Smooth muscle cell (in vitro differentiated cells): ENCODE measurements around the gene PRDM16. TPM values are rescaled to one million over a fixed set of nuclear protein-coding genes. Genes with fewer than 3 reads are reported as not detected.

Experiments used
- DNase-seq: peaks from one replicate; lab custom pipeline; 2025; ENCODE audit not compliant: unreplicated experiment; lab: John Stamatoyannopoulos, UW
- H2AFZ ChIP-seq: fragments of 200-600 bp; sonication (generic); 2 replicates; pipeline ENCODE4 v1.6.0; 2016; ENCODE audit warnings: antibody characterized with exemption, low read depth, mild to moderate bottlenecking
- H3F3A ChIP-seq: fragments of 200-600 bp; sonication (generic); 2 replicates; pipeline ENCODE4 v1.6.0; 2017; ENCODE audit warnings: antibody characterized with exemption, low read depth
- H3K27ac ChIP-seq: fragments of 200-600 bp; sonication (generic); 2 replicates; pipeline ENCODE4 v1.5.1; 2016; ENCODE audit warnings: low read depth, mild to moderate bottlenecking
- H3K27me3 ChIP-seq: fragments of 200-600 bp; sonication (generic); 2 replicates; pipeline ENCODE4 v1.6.1; 2016; ENCODE audit warnings: low read depth, mild to moderate bottlenecking
- H3K36me3 ChIP-seq: fragments of 200-600 bp; sonication (generic); 2 replicates; pipeline ENCODE4 v1.5.1; 2016; ENCODE audit warnings: low read depth
- H3K4me1 ChIP-seq: fragments of 200-600 bp; sonication (generic); 2 replicates; pipeline ENCODE4 v1.5.1; 2016; ENCODE audit warnings: low read depth
- H3K4me2 ChIP-seq: fragments of 200-600 bp; sonication (generic); 2 replicates; pipeline ENCODE4 v1.6.0; 2016; ENCODE audit warnings: mild to moderate bottlenecking
- H3K4me3 ChIP-seq: fragments of 200-600 bp; sonication (generic); 2 replicates; pipeline ENCODE4 v1.5.1; 2016; ENCODE audit warnings: mild to moderate bottlenecking
- H3K79me2 ChIP-seq: fragments of 200-600 bp; sonication (generic); 2 replicates; pipeline ENCODE4 v1.6.0; 2016; ENCODE audit warnings: low read depth, mild to moderate bottlenecking
- H3K9ac ChIP-seq: fragments of 200-600 bp; sonication (generic); 2 replicates; pipeline ENCODE4 v1.6.0; 2016; ENCODE audit warnings: low read depth
- H3K9me3 ChIP-seq: fragments of 200-600 bp; sonication (generic); replicated peaks from 2 replicates; pipeline ENCODE4 v1.5.1; 2016; ENCODE audit warnings: low read depth
- H4K20me1 ChIP-seq: fragments of 200-600 bp; sonication (generic); 2 replicates; pipeline ENCODE4 v1.6.0; 2016; ENCODE audit warnings: low read depth
- CTCF ChIP-seq: fragments of 200-600 bp; sonication (generic); IDR thresholded peaks from 2 replicates; pipeline ENCODE4 v1.5.1; 2017; ENCODE audit warnings: borderline replicate concordance, mild to moderate bottlenecking, antibody characterized with exemption; ENCODE audit not compliant: insufficient read depth, poor library complexity, severe bottlenecking
- WGBS: methylation state at CpG from one replicate; pipeline ENCODE4 v1.1.7; 2016; ENCODE audit warnings: low lambda C conversion rate; 5-methylcytosine and 5-hydroxymethylcytosine counted together
- polyA plus RNA-seq: library from polyadenylated mRNA; unstranded; fragments of >200 nt; fragmentation: Nextera tagmentation; extraction: Ambion mirVana; gene quantifications from 2 replicates; pipeline ENCODE4 v1.2.1, GENCODE V29; 2016
- total RNA-seq: library from RNA; depleted of rRNA; stranded (reverse); fragments of >200 nt; gene quantifications from 2 replicates; pipeline ENCODE4 v1.2.3, GENCODE V29; 2014

PRDM16 gene
- total and polyA plus RNA-seq, 2 experiments from 2014 or later, result 0.72 to 1.3 TPM

GRCh38 chr1:3261007-3261968 is 192.3 kb downstream of the PRDM16 start:
- no peak for DNase-seq
- no peaks in the 10 kb centered on the region for H3K79me2 ChIP-seq
- WGBS, result 87% methylated on average over 21 of the region's 21 CpGs
- no peak overlapping the region for H2AFZ ChIP-seq
- H3K9ac ChIP-seq, result no peak overlapping the region
- no peak overlapping the region for H3K27ac ChIP-seq
- H3F3A ChIP-seq, result no peaks in the 10 kb centered on the region
- TF ChIP-seq CTCF, result no peak
- H3K4me2 ChIP-seq, result no peak overlapping the region
- no peaks in the 10 kb centered on the region for H4K20me1 ChIP-seq
- no peaks in the 10 kb centered on the region for H3K36me3 ChIP-seq
- H3K9me3 ChIP-seq, result no peaks in the 10 kb centered on the region
- H3K27me3 ChIP-seq, result no peaks in the 10 kb centered on the region
- no peaks in the 10 kb centered on the region for H3K4me1 ChIP-seq
- no peak overlapping the region for H3K4me3 ChIP-seq

GRCh38 chr1:3261969-3262579 is 193.1 kb downstream of the PRDM16 start:
- no peak overlapping the region for H2AFZ ChIP-seq
- H3K9ac ChIP-seq, result no peak overlapping the region
- H3K4me2 ChIP-seq, result no peak overlapping the region
- H4K20me1 ChIP-seq, result no peaks in the 10 kb centered on the region
- no peaks in the 10 kb centered on the region for H3F3A ChIP-seq
- H3K27me3 ChIP-seq, result no peaks in the 10 kb centered on the region
- no peak overlapping the region for H3K4me3 ChIP-seq
- no peaks in the 10 kb centered on the region for H3K79me2 ChIP-seq
- DNase-seq, result no peak
- no peaks in the 10 kb centered on the region for H3K9me3 ChIP-seq
- H3K27ac ChIP-seq, result no peak overlapping the region
- H3K4me1 ChIP-seq, result no peaks in the 10 kb centered on the region
- no peaks in the 10 kb centered on the region for H3K36me3 ChIP-seq
- 80% methylated on average over 11 of the region's 11 CpGs for WGBS
- TF ChIP-seq CTCF, result no peak

- Histone ChIP-seq H3K36me3 (no peaks in the 10 kb centered on the region), H3K79me2 (no peaks in the 10 kb centered on the region), H3K4me1 (no peaks in the 10 kb centered on the region), H3K27me3 (no peaks in the 10 kb centered on the region), H3K27ac (no peak overlapping the region), H3K4me3 (no peak overlapping the region), H3K4me2 (no peak overlapping the region), H2AFZ (no peak overlapping the region), H3K9me3 (no peaks in the 10 kb centered on the region), H3F3A (no peaks in the 10 kb centered on the region), H4K20me1 (no peaks in the 10 kb centered on the region), H3K9ac (no peak overlapping the region)
- WGBS, result 83% methylated on average over 25 of the region's 26 CpGs
- no peak for DNase-seq
- no peak for TF ChIP-seq CTCF
These were observed 193.8 kb downstream of the PRDM16 start for GRCh38 chr1:3262681-3263286.
